GM19395 (cell line): ENCODE measurements around the gene PRKCA.
"Not testable (repeated sequence)": the region's sequence is repeated elsewhere in the genome, so short reads cannot be mapped to it uniquely, and the experiment has no call there.

Experiments
- ATAC-seq: cut with Tn5 transposase; IDR thresholded peaks from one replicate; pipeline ENCODE4 v1.9.1; 2021; ENCODE audit warnings: mild to moderate bottlenecking, moderate library complexity; ENCODE audit not compliant: unreplicated experiment

Gene PRKCA

GRCh38 chr17:66451188-66452149 is 149.1 kb downstream of the PRKCA start:
- ATAC-seq, result no peak

GRCh38 chr17:66455060-66455459 is 152.6 kb downstream of the PRKCA start:
- no peak for ATAC-seq

GRCh38 chr17:66457499-66457898 is 155.1 kb downstream of the PRKCA start:
- not testable (repeated sequence) for ATAC-seq

- ATAC-seq, result no peak
Observed at GRCh38 chr17:66458782-66459181, 156.4 kb downstream of the PRKCA start.

GRCh38 chr17:66459811-66460270 is 157.4 kb downstream of the PRKCA start:
- no peak for ATAC-seq

GRCh38 chr17:66460558-66460957 is 158.1 kb downstream of the PRKCA start:
- ATAC-seq, result no peak

GRCh38 chr17:66461343-66461995 is 159.1 kb downstream of the PRKCA start:
- ATAC-seq, result no peak

GRCh38 chr17:66462010-66462409 is 159.6 kb downstream of the PRKCA start:
- ATAC-seq, result no peak

- no peak for ATAC-seq
Observed at GRCh38 chr17:66464921-66465320, 162.5 kb downstream of the PRKCA start.

GRCh38 chr17:66465701-66466100 is 163.3 kb downstream of the PRKCA start:
- ATAC-seq, result no peak

GRCh38 chr17:66466106-66466820 is 163.8 kb downstream of the PRKCA start:
- no peak for ATAC-seq

- no peak for ATAC-seq
Observed at GRCh38 chr17:66466840-66467367, 164.5 kb downstream of the PRKCA start.

- no peak for ATAC-seq
Observed at GRCh38 chr17:66467766-66468165, 165.4 kb downstream of the PRKCA start.

GRCh38 chr17:66468241-66469087 is 166.1 kb downstream of the PRKCA start:
- ATAC-seq, result no peak

- ATAC-seq, result no peak
Observed at GRCh38 chr17:66469088-66469442, 166.7 kb downstream of the PRKCA start.

- no peak for ATAC-seq
Observed at GRCh38 chr17:66469461-66469860, 167.0 kb downstream of the PRKCA start.

GRCh38 chr17:66469890-66470289 is 167.5 kb downstream of the PRKCA start:
- no peak for ATAC-seq

GRCh38 chr17:66472123-66472522 is 169.7 kb downstream of the PRKCA start:
- no peak for ATAC-seq

GRCh38 chr17:66474258-66474657 is 171.8 kb downstream of the PRKCA start:
- no peak for ATAC-seq

GRCh38 chr17:66474806-66475497 is 172.5 kb downstream of the PRKCA start:
- ATAC-seq, result no peak
